ENCODE data around the gene TNK2.
"Not testable (repeated sequence)": the region's sequence is repeated elsewhere in the genome, so short reads cannot be mapped to it uniquely, and the experiment has no call there.

TNK2 gene

DNA sequence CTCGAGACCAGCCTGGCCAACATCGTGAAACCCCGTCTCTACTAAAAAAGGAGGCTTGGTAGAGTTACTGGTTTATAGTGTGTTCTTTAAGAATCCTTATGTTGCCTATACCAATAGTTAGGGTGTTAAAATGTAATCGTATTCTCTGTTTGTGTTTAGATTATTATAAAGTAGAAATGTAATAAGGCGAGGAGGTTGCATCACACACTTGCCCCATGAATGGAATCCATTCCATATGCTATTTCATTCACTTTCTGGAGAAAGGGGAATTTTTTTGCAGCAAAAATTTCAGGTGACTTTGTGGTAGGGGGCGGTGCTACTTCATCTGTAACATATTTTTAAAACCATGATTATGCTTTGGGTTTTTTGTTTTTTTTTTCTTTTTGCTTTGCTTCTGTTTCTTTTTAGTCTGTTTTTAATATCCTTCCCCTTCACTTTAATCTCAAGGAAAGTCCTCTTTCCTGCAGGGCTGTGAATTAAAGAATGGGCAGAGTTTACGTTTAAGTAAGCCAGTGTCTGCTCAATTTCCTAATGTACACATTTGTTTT lies 63.6 kb downstream of the TNK2 start:
- DNase-seq: no peak

DNA sequence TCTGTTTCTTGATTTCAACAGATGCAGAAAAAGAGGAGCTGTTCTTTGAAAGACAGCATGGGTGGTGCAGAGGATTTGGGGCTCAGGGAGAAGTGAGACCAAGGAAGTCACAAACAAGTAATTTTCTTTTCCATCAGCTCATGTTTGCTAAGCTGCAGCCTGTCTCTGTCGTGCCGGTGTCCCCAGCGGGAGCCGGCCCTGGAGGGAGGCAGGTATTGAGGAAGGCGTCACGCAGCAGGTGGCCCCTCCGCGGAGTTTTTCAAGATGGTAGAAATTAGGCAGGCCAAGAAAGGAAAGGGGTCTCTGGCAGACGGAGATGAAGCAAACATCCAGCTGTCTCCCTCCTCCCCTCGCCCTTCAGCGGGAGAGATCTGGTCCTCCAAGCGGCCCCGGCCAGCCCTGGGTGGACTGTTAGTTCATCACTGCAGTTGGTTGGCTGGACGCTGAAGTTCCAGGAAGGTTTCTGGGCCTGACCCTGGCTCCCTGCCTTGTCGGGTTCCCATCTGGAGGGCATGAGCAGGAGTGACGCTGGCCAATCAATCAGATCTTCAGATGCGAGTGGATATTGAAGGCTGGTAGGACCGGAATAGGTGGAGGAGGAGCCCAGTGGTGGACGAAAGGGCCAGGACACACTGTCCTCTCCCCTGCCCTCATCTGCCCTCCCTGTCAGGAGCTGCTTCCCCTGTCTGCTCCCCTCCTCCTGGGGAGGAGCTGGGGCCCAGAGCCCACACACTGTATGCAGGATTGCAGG lies 68.9 kb downstream of the TNK2 start:
- no peak for DNase-seq

DNA sequence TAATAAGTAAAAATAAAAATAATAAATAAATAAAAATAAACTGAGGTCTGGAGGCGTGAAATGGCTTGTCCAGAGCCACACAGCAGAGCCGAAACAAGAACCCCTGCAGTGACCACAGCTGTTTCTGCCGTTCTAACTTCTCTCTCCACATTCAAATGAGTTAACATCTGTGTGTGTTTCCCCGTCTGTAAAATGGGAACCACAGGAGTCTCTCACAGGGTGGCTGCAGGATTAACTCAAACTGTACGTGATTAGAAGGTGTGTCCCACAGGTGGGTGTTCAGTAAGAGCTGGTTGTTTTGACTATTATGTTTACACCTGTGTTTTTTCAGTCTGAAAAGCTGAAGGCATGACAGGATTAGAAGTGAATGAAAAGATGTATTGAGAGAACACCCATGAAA lies 69.6 kb downstream of the TNK2 start:
- DNase-seq: no peak

DNA sequence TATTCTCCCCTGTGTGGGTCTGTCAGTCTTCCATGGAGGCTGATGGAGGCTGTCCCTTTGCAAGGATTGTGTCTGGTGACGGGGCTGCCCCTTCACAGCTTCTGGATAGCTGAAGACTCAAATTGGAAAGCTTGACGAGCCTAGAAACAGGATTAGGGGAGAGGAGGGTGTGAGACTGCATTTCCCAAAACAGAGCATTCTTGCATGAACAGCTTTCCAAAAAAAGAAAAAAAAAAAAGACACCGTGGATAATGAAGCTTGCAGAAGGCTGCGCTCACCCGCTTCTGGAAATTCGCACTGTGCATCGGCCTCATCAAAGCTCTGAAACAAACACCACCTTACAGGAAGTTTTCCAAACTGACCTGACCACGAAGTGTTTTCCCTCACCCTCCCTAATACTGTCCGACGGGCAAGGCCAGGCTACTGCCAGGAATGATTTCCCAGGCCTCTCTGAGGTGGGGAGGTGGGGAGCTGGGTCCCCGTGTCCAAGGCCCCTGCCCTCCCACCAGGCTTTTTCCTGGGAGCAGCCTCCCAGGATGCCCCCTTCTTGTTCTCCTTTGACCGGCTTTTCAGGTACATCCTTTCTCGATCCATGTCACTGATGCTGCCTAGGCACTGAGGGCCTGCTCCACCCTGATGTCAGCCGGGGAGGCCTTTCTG lies 71.7 kb downstream of the TNK2 start:
- DNase-seq: no peak

DNA sequence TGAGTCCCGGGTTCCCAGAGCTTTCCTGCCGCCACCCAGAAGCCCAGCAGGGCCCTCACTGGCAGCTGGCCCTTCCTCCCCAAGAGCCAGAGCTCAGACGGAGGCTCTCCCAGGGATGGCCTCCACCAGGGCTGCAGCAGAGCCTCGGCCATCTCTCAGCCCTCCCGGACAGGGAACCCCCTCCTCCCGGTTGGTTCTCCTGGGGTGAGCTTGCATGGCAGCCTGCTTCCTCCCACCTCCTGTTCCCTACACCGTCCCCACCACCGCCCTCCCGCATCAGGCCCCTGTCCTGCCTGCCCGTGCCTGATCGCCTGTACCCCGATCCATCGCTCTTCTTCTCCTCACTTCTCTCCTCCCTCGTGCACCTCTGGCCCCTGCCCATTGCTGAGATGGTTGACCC lies 72.6 kb downstream of the TNK2 start:
- DNase-seq: no peak

DNA sequence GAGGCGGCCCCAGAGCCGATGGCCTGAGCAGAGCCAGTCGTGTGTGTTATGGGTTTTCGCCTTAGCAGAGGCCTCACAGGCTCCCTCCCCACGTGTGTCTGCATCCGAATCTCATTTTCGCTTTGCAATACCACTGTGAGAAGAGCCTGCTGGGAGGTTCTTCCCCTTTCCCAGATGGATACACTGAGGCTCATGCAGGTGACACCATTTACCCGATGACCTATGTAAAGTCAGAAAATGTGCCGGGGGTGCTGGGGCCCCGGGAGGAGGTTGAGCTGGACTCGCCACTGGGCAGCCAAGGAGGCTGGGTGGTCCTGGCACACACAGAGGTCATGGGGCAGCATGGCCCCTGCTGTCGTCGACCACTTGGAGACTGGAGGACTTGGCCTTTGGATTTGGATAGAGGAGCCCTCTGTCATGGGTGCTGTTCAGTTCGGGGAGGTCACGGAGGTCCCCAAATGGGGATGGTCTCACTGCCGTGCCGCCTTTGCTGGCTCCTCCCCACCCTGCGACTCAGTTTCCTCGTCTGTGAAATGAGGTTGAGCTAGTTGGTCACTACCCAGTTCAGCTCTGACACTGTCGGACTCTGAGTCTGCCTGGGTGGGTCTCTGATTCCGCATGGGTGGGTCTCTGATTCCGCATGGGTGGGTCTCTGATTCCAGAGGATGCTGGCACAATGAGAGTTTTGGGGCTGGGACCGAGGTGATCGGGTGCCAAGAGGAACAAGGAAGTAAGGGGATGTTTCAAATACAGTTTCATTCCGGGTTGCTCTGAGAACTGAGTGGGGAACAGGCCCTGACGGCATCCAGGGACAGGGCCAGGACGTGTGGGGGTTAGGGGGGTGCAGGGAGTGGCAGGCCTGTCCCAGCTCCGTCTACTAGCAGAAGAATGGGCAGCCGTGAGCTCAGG lies 73.4 kb downstream of the TNK2 start:
- no peak for DNase-seq

DNA sequence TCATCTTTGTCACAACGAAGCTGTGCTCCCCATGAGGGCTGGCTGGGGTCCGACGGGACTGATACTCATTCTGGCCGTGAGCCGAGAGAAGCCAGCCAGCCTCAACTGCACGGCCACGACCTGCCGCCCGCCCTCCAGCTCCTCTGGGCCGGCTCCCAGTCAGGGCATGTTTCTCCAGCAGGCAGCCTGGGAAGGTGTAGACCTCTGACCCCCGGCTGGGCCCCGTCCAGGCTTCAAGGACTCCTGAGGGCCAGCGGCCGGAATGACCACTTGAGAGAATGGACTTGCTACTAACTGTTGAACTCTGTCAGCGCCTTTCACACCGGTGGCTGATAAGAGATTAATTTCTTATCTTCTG lies 78.5 kb downstream of the TNK2 start:
- no peak for DNase-seq

DNA sequence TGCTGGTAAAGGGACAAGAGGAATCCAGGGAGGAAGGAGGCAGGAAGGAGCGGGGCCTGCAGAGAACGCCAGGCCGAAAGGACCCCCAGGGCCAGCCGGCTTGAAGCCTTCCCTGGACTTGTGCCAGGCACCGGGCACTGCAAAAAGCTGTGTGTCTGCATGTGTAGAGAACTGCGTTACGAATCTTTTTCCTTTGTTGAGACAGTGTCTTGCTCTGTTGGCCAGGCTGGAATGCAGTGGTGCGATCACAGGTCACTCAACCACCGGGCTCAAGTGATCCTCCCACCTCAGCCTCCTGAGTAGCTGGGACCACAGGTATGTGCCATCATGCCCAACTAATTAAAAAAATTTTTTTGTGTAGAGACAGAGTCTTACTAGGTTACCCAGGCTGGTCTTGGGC lies 79.6 kb downstream of the TNK2 start:
- no peak for DNase-seq

DNA sequence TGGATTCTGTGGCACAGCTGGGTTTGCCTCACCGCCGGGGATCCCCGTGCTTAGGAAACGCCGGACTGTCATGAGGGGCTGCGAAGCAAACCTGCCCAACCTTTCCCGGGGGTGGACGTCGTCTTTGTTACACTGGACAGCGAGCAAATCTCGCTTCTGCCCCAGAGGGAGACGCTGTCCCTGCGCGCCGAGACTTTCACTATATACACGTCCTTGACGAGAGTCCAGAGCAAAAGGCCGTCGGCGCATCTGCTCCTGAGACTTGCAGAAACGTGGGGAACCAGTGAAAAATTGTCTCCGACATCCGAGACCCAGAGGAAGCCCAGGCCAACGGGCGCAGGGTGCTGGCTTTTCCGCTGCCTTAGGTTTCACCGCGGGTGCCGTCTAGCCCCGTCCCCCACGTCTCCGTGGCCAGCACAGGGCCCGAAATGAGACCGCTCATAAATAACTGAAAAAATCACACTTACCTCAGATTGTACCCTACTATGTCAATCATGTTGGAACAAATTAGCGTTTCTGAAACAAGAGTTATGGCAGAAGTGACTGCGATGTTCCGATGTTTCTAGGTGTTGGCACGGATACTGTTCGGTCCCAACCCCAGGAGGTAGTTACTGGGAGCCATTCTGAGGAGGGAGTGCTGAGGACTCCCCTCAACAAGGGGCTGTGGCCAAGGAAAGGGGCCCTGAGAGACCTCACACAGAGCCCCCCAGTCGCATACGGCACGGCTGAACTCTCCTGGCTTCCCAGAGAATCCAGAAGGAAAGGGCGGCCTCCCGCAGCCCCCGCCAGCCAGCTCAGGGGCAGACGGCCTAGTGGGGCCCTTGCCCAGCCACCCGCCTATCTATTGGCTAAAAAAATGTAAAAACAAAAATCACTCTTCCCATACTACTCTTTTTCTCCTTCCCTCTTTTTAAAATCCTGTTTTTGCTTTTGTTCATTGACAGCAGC lies 82.2 kb downstream of the TNK2 start:
- no peak for DNase-seq

DNA sequence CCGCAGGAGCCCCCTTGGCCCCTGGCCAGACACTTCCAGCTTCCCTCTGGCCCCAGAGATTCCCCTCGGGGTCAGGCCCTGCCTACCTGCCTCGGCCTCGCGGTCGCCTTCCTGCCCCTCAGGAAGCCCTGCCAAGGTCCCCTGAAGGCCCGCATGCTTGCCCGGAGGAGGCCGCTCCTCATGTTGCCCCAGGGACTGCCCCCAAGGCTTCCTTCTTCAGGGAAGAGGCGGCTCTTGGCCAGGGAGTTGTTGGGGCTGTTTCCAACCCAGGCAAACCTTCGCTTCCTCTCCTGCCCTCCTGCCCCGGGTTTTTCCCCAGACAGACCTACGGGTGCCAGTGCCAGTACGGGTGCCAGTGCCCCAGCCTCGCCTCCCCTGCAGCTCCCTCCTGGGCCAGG lies 83.2 kb downstream of the TNK2 start:
- no peak for DNase-seq

DNA sequence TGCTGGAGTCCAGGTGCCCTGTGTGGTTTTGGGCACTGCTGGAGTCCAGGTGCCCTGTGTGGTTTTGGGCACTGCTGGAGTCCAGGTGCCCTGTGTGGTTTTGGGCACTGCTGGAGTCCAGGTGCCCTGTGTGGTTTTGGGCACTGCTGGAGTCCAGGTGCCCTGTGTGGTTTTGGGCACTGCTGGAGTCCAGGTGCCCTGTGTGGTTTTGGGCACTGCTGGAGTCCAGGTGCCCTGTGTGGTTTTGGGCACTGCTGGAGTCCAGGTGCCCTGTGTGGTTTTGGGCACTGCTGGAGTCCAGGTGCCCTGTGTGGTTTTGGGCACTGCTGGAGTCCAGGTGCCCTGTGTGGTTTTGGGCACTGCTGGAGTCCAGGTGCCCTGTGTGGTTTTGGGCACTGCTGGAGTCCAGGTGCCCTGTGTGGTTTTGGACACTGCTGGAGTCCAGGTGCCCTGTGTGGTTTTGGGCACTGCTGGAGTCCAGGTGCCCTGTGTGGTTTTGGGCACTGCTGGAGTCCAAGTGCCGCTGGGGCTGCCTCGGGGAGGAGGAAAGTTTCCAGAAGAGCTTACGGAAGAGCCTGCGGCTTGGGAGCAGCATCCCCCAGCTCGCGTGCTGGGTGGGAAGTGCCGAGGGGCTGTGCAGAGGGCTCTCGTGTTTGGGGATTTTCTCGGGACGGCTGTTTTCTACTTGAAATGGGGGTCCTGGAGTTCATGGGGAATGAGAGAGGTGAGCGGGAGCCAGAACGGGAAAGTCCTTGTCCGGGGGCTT lies 83.7 kb downstream of the TNK2 start:
- DNase-seq: not testable (repeated sequence)

DNA sequence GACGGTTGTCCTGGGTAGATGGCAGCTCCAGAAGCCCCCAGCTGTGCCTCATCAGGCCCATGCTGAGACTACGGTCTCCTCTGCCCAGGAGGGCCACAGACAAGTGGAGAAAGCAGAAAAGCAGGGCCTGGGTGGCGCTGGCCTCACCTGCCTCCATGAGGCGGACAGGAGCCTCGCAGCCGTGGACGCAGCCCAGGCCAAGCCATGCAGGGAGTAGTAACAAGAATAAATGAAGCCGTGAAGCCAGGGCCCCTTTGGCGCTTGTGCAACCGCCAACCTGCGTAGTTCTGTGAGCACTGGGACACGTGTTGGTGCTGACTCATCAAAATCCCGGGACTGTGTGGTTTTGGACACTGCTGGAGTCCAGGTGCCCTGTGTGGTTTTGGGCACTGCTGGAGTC lies 84.4 kb downstream of the TNK2 start:
- no peak for DNase-seq

DNA sequence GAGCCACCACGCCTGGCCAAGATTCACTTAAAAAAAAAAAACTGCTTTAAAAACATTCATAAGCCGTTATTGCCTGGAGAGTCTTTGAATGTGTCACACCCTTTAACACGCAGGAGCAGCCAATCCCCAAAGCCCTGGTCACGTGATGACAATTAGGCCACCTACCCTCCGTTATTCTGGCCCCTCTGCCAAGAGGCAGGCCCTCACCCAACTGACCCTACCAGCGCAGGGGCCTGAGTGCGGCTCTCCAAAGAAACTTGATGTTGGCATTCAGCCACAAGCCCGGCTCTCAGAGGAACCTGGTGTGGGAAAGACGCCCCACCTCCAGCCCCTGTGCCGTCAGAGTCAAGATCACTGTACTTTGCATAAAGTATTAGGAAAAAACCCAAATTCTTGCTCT lies 85.1 kb downstream of the TNK2 start:
- DNase-seq: no peak

DNA sequence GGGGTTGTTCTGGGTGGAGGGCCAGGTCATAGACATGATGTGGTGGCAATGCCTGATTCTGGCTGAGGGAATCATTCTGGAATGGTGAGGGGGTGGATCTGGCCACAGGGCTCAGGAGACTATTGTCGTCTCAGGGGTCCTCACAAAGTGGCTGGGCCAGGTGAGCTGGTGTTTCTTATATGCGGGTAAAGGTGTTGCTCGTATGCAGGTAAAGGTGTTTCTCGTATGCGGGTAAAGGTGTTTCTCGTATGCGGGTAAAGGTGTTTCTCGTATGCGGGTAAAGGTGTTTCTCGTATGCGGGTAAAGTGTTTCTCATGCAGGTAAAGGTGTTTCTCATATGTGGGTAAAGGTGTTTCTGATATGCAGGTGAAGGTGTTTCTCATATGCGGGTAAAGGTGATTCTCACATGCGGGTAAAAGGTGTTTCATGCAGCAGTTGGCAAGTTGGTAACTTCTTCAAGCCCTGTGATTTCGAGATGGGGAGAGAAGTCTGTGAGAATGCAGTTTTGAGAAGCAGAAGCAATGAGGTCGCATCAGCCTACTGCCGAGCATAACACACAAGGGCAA lies 86.1 kb downstream of the TNK2 start:
- no peak for DNase-seq

DNA sequence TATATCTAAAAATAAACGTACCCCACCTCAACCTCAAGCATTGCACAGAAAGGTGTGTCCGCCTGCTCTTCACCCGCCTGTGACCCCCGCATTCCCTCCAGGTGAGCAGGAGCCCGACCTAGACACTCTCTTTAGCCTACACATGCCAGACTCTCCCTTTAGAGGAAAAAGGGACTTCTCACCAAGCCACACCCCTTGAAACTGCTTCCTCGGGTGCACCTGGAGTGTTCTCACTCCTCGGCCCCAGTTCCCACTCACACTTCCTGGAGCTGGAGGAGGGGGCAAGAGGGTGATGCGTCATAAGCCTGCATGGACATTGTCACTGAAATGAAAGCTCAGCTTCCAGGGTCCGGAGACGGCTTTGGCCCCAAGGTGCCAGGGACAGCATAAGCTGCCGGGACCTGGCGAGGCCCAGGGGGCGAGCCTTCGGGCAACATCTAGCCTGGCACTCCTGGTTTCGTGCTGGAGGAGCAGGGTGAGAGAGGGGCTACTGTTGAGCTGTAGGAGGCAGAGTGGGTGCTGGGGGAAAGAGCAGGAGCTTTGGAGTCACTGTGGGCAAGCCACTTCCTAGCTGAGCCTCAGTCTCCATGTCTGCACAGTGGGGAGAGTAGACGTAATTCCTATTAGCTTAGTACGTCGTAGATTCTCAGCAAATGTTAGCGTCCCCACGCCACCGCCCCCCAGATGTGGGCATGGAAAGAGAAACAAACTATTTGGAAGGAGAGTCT lies 86.8 kb downstream of the TNK2 start:
- no peak for DNase-seq

DNA sequence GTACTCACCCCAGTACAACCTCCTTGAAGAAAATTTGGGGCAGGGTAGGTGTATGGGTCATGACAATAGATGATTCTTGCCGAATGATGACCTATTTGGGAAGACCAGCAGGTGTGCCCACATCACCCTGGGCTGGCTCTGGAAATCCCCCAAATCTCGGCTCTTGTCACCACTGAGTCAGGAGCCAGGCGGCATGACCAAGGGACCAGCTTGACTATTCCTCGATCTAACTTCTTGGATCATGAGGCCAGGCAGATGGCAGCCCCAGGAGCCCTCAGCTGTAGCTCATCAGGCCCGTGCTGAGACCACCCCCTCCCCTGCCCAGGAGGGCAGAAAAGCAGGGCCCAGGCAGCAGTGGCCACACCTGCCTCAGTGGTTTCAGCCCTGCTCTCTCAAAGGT lies 87.5 kb downstream of the TNK2 start:
- no peak for DNase-seq

DNA sequence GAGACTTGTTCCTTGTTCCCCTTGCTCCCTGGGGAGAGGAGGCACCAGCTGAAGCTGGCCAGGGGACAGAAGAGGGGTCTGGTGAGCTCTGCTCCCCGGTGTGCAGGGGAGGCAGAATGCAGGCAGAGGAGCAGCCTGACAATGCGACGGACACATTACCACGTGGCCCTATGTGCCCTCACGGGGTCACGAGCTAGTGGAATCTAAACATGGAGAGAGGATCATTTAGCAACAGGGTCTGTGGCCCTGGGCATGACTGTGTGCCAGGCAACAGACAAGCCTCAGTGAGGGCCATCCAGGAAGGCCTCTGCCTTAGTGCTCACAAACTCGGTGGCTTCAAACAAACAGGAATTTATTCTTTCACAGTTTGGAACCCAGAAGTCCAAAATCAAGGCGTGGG lies 88.2 kb downstream of the TNK2 start:
- DNase-seq: no peak

DNA sequence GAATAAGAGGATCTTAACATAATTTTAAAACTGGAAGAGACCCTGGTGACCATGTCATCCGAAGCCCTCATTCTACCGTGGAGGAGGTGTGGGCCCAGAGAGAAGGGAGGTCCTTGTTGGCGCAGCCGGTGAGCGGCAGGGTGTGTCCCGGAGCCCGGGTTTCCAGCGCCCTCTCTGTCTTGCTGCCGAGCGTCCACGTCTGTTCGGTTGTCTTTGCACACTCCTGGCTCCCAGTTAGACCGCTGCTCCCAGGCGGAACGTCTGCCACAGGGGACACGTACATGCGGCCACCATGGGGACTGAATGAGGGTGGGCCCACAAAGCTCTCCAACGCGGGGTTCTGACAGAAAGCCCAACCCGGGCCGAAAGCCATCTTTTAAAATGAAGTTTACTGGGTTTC lies 90.0 kb downstream of the TNK2 start:
- DNase-seq: no peak

DNA sequence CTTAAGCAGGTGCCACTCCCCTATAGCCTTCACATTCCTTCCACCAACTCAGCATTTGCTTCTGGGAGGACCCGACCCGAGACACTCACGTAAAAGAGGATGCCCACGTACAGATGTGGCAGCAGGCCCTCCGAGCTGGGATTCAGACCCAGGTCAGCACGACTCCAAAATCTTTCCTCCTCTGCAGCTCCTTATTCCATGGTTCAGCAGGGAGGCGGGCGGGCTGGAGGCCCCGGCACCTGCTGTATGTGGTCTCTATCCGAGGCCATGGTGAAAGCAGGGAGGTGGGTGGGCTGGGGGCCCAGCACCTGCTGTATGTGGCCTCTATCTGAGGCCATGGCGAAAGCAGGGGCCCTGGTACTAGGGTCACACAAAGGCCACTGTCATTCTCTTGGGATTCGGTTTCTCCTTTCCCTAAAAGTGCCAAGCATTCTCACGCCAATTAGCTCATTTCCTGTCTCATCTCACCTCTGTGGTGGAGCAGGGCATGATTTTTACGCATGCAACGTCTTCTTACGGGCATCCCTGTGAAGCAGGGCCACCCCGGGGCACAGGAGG lies 90.7 kb downstream of the TNK2 start:
- no peak for DNase-seq

DNA sequence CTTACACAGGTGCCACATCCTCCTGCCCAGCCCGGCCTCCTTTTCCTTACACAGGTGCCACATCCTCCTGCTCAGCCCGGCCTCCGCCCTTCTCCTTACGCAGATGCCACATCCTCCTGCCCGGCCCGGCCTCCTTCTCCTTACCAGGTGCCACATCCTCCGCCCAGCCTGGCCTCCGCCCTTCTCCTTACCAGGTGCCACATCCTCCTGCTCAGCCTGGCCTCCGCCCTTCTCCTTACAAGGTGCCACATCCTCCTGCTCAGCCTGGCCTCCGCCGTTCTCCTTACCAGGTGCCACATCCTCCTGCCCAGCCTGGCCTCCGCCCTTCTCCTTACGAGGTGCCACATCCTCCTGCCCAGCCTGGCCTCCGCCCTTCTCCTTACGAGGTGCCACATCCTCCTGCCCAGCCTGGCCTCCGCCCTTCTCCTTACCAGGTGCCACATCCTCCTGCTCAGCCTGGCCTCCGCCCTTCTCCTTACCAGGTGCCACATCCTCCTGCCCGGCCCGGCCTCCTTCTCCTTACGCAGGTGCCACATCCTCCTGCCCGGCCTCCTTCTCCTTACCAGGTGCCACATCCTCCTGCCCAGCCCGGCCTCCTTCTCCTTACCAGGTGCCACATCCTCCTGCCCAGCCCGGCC lies 92.0 kb downstream of the TNK2 start:
- DNase-seq: not testable (repeated sequence)

Data from EL (cell line).